Right atrium auricular region (tissue), 2 donors: Measurements from ENCODE around the gene ENPP7. TPM values are rescaled to one million over a fixed set of nuclear protein-coding genes. Genes with fewer than 3 reads are reported as not detected.

Experiments
- DNase-seq: peaks from one replicate; pipeline ENCODE4 v3.0.0-alpha.2; 2019; ENCODE audit warnings: low spot score
- H3K27ac ChIP-seq, 2 donors: fragments of 200-600 bp; sonication (generic); 1 replicate in 1 of 2; 2 replicates in 1 of 2; pipeline ENCODE4 v1.5.1; 2016 to 2019
- H3K27me3 ChIP-seq, 2 donors: fragments of 200-600 bp; sonication (generic); one replicate each; pipeline versions ENCODE4 v1.5.1 to v1.6.0; 2017 to 2019
- H3K36me3 ChIP-seq: fragments of 200-600 bp; sonication (generic); one replicate; pipeline ENCODE4 v1.5.1; 2016
- H3K4me1 ChIP-seq, 2 donors: fragments of 200-600 bp; sonication (generic); one replicate each; pipeline versions ENCODE4 v1.5.1 to v1.6.0; 2017 to 2019
- H3K4me3 ChIP-seq, 2 donors: fragments of 200-600 bp; sonication (generic); 1 replicate in 1 of 2; 2 replicates in 1 of 2; pipeline ENCODE4 v1.5.1; 2017 to 2019; ENCODE audit warnings: mild to moderate bottlenecking in 1 of 2, moderate library complexity in 1 of 2
- H3K9me3 ChIP-seq, 2 donors: fragments of 200-600 bp; sonication (generic); one replicate each; pipeline ENCODE4 v1.5.1; 2019
- total RNA-seq, 2 donors: library from RNA; depleted of rRNA; stranded (reverse); fragments of >200 nt; gene quantifications; one replicate each; pipeline ENCODE4 v1.1.0, GENCODE V29; 2016
- TF ChIP-seq, protein P1 (sequence below), 2 donors: fragments of 200-600 bp; sonication (generic); IDR thresholded peaks; one replicate each; pipeline ENCODE4 v1.5.1; 2019; ENCODE audit warnings: antibody characterized with exemption in 2 of 2

Gene ENPP7, protein sequence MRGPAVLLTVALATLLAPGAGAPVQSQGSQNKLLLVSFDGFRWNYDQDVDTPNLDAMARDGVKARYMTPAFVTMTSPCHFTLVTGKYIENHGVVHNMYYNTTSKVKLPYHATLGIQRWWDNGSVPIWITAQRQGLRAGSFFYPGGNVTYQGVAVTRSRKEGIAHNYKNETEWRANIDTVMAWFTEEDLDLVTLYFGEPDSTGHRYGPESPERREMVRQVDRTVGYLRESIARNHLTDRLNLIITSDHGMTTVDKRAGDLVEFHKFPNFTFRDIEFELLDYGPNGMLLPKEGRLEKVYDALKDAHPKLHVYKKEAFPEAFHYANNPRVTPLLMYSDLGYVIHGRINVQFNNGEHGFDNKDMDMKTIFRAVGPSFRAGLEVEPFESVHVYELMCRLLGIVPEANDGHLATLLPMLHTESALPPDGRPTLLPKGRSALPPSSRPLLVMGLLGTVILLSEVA
- total RNA-seq, result not detected

DNA sequence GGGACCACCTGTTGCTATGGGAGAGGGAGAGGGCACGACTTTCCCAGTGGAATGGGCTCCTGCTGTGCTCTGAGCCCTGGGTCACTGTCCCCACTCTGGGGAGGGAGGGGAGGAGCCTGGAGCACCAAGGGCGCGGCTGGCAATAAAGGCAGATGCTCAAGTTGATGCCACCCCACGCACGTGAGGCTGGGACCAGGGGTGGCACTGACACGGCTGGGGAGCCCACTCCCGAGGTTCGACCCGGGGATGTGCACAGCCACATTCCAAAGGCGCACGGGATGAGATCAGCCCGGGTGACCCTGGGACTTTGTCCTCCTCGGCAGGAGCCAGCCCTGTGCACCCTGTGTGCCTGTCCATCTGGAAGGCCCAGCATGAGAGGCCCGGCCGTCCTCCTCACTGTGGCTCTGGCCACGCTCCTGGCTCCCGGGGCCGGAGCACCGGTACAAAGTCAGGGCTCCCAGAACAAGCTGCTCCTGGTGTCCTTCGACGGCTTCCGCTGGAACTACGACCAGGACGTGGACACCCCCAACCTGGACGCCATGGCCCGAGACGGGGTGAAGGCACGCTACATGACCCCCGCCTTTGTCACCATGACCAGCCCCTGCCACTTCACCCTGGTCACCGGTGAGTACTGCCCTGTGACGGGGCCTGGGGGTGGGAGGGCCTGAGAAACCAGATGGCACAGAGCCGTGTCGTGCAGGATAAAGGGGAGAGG, at the start of gene ENPP7:
ENPP7 (plus strand) TSS at position 175 of the 715 bp plus-strand sequence; CDS start at position 372, 197 bp downstream.
- no peaks in the 10 kb centered on the region for H3K9me3 ChIP-seq
- no peak within 1 kb of the TSS for H3K4me3 ChIP-seq
- no peaks in the 10 kb centered on the region for H3K27me3 ChIP-seq
- TF ChIP-seq, protein P1, sequence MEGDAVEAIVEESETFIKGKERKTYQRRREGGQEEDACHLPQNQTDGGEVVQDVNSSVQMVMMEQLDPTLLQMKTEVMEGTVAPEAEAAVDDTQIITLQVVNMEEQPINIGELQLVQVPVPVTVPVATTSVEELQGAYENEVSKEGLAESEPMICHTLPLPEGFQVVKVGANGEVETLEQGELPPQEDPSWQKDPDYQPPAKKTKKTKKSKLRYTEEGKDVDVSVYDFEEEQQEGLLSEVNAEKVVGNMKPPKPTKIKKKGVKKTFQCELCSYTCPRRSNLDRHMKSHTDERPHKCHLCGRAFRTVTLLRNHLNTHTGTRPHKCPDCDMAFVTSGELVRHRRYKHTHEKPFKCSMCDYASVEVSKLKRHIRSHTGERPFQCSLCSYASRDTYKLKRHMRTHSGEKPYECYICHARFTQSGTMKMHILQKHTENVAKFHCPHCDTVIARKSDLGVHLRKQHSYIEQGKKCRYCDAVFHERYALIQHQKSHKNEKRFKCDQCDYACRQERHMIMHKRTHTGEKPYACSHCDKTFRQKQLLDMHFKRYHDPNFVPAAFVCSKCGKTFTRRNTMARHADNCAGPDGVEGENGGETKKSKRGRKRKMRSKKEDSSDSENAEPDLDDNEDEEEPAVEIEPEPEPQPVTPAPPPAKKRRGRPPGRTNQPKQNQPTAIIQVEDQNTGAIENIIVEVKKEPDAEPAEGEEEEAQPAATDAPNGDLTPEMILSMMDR (IDR thresholded peaks at IDR 0.05), result no peak
- no peak within 1 kb of the TSS for H3K27ac ChIP-seq
- H3K36me3 ChIP-seq, result no peaks in the 10 kb centered on the region
- no peak for DNase-seq
- peaks cover 0 to 3% of the 10 kb centered on the region in 2 donors for H3K4me1 ChIP-seq

DNA sequence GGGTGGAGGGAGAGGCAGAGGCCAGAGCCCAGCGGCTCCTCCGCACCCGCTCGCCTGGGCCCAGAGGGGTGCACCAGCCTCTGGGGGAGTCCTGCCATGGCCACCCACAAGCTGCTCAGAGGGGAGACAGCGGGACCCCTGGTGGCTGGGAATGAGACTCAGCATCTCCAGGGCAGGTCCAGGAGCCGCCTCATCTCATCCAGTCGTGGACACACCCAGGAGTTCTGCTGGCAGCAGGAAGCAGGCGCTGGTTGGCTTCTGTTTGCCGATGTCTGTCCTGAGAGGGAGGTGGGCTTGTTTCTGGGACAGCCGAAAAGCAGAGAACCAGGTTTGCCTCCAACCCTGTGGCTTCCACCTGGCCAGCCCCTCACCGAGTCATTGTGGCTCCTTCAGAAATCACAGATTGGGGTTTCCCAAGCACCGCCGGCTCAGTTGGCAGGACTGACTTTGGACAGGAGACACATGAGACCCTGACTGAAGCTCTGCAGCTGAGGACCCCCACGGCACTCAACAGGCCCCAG, 49.6 kb upstream of the ENPP7 start:
- H3K27me3 ChIP-seq, result peaks cover 0 to 3% of the 10 kb centered on the region in 2 donors
- TF ChIP-seq, protein P1 (IDR thresholded peaks at IDR 0.05), result no peak

DNA sequence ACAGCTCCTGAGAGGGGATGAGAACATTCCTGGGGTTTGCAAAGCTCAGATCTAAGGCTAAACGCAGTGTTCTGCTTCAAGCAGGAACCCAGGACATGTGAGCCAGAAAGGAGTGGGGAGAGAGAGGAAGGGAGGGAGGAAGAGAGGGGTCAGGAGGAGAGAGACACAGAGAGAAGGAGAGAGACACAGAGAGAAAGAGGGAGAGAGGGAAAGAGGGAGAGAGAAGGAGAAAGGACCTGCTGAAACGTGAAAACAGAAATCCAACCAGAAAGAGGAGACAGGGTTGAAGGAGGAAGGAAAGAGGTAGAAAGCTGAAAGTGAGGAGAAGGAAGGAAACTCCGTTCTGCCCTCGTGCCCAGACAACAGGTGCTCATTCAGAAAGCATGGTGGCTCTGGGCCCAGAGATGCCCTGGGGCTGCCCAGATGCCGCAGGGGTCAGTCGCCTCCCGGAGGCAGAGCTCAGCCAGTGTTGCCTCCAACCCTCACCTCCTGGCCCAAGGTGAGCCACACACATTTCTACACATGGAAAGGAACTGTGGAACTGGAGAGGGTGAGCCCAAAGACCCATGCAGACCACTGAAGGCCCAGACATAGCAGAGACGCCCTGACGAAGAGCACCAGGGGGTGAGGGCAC, 49.0 kb upstream of the ENPP7 start:
- H3K27me3 ChIP-seq, result peaks cover 0 to 3% of the 10 kb centered on the region in 2 donors
- DNase-seq, result no peak
- TF ChIP-seq, protein P1 (IDR thresholded peaks at IDR 0.05), result no peak
- H3K4me1 ChIP-seq, result no peaks in the 10 kb centered on the region
- no peaks in the 10 kb centered on the region for H3K9me3 ChIP-seq
- no peak overlapping the region for H3K4me3 ChIP-seq
- H3K36me3 ChIP-seq, result no peaks in the 10 kb centered on the region
- H3K27ac ChIP-seq, result no peak overlapping the region

More for the DNA sequence above, 49.6 kb upstream of the ENPP7 start:
- Histone ChIP-seq H3K36me3 (no peaks in the 10 kb centered on the region), H3K4me3 (no peak overlapping the region), H3K27ac (no peak overlapping the region), H3K9me3 (no peaks in the 10 kb centered on the region), H3K4me1 (no peaks in the 10 kb centered on the region)
- DNase-seq, result no peak

DNA sequence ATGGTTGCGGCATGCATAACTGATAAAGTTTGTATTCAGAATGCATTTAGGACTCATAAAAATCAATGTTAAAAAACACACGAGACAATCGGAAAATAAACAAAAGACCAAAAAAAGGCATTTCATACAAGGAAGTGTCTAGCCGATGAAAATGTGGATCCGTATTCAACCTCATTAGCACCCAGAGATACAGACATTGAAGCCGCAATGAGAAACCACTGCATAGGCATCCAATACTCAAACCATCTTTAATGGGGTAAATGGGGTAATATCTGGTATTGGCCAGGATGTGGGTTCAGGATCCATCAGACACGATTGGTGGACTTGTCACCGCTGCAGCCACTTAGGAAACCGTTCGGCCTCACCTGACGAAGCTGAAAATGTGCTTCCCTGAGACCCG, 47.4 kb upstream of the ENPP7 start:
- no peaks in the 10 kb centered on the region for H3K4me1 ChIP-seq
- TF ChIP-seq, protein P1 (IDR thresholded peaks at IDR 0.05), result no peak
- H3K4me3 ChIP-seq, result no peak overlapping the region
- no peaks in the 10 kb centered on the region for H3K9me3 ChIP-seq
- H3K27ac ChIP-seq, result no peak overlapping the region
- no peaks in the 10 kb centered on the region for H3K36me3 ChIP-seq
- H3K27me3 ChIP-seq, result peaks cover 0 to 3% of the 10 kb centered on the region in 2 donors
- DNase-seq, result no peak

DNA sequence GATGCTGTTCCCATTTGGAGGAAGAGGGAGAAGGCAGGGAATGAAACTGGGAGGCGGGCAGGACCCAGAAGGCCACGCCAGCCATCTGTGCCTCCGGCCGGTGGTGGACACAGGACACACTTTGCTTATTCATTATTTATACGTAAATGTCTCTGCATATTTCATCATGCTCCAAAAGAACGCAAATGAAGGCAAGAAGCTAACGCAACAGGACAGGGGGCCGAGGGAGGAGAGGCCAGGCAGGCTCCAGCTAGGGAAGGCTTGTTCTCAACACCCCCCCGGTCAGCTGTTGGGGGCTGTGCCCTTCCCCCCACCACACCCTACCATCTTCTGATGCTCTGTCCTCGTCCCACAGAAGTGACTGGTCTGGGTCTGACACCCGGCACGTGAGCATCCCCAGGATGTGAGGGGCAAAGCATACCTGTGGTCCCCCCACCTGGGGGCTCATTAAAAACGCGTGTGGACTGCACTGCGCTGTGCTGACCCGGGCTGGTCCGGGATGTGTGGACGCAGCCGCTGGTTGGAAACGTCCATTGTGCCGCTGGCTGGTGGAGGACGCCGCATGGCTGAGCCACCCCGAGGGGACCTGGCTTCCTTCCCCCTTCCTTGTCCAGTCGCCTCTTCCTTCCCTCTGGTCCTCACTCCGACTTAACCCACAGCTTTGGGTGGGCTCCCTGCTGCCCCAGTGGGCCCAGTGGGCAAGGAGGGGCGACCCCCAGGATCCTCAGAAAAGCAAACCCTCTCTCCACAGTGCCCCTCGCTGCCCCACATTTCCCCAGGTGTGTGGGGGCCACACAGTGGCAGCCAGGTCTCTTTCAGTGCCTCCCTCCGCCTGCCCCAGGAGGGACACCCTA, 46.4 kb upstream of the ENPP7 start:
- Histone ChIP-seq H3K27ac (no peak overlapping the region), H3K27me3 (peaks cover 0 to 3% of the 10 kb centered on the region in 2 donors), H3K4me1 (no peaks in the 10 kb centered on the region), H3K4me3 (no peak overlapping the region), H3K36me3 (no peaks in the 10 kb centered on the region), H3K9me3 (no peaks in the 10 kb centered on the region)
- no peak for DNase-seq
- TF ChIP-seq, protein P1 (IDR thresholded peaks at IDR 0.05), result no peak
